GM12875 (cell line): ENCODE results near the gene ZNF74.
"Not testable (repeated sequence)": the region's sequence is repeated elsewhere in the genome, so short reads cannot be mapped to it uniquely, and the experiment has no call there.

ENCODE experiments used
- H3K4me3 ChIP-seq: one replicate; pipeline ENCODE4 v1.5.1; 2011; ENCODE audit warnings: low read depth, low read length, control low read depth
- TF ChIP-seq, protein P1 (sequence below): IDR thresholded peaks from 2 replicates; pipeline ENCODE4 v1.5.1; 2011; ENCODE audit warnings: low read depth, mild to moderate bottlenecking, control low read depth, inconsistent platforms, low read length, moderate library complexity, borderline replicate concordance; ENCODE audit not compliant: insufficient read depth

Gene ZNF74

GRCh38 chr22:20371687-20372086 lies 22.3 kb upstream of the ZNF74 start:
- not testable (repeated sequence) for H3K4me3 ChIP-seq

- not testable (repeated sequence) for H3K4me3 ChIP-seq
Observed at GRCh38 chr22:20372406-20372854, 21.5 kb upstream of the ZNF74 start.

- H3K4me3 ChIP-seq, result not testable (repeated sequence)
Observed at GRCh38 chr22:20373195-20373706, 20.7 kb upstream of the ZNF74 start.

- not testable (repeated sequence) for H3K4me3 ChIP-seq
Observed at GRCh38 chr22:20374130-20374529, 19.8 kb upstream of the ZNF74 start.

DNA sequence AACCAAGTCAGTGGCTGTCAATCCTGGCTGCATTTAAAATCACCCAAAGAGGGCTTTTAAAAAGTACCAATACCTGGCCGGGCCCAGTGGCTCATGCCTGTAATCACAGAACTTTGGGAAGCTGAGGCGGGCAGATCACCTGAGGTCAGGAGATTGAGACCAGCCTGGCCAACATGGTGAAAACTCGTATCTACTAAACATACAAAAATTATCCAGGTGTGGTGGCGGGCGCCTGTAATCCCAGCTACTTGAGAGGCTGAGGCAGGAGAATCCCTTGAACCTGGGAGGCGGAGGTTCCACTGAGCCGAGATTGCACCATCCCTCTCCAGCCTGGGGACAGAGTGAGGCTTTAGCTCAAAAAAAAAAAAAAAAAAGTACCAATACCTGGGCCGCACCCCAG lies 17.7 kb upstream of the ZNF74 start:
- not testable (repeated sequence) for H3K4me3 ChIP-seq

GRCh38 chr22:20376983-20377382 lies 17.0 kb upstream of the ZNF74 start:
- not testable (repeated sequence) for H3K4me3 ChIP-seq

GRCh38 chr22:20378110-20378509 lies 15.8 kb upstream of the ZNF74 start:
- H3K4me3 ChIP-seq, result no peak overlapping the region
- TF ChIP-seq, protein P1, sequence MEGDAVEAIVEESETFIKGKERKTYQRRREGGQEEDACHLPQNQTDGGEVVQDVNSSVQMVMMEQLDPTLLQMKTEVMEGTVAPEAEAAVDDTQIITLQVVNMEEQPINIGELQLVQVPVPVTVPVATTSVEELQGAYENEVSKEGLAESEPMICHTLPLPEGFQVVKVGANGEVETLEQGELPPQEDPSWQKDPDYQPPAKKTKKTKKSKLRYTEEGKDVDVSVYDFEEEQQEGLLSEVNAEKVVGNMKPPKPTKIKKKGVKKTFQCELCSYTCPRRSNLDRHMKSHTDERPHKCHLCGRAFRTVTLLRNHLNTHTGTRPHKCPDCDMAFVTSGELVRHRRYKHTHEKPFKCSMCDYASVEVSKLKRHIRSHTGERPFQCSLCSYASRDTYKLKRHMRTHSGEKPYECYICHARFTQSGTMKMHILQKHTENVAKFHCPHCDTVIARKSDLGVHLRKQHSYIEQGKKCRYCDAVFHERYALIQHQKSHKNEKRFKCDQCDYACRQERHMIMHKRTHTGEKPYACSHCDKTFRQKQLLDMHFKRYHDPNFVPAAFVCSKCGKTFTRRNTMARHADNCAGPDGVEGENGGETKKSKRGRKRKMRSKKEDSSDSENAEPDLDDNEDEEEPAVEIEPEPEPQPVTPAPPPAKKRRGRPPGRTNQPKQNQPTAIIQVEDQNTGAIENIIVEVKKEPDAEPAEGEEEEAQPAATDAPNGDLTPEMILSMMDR, result no peak

DNA sequence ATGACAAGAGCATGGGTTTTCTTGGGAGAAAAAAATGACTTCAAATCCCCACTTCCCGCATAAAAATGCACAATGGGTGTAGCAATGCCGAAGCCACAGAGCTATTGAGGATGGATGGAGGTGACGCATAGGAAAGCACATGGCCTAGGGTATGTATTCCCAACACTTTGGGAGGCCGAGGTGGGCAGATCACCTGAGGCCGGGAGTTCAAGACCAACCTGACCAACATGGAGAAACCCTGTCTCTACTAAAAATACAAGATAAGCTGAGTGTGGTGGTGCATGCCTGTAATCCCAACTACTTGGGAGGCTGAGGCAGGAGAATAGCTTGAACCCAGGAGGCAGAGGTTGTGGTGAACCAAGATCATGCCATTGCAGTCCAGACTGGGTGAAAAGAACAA lies 15.3 kb upstream of the ZNF74 start:
- not testable (repeated sequence) for H3K4me3 ChIP-seq

DNA sequence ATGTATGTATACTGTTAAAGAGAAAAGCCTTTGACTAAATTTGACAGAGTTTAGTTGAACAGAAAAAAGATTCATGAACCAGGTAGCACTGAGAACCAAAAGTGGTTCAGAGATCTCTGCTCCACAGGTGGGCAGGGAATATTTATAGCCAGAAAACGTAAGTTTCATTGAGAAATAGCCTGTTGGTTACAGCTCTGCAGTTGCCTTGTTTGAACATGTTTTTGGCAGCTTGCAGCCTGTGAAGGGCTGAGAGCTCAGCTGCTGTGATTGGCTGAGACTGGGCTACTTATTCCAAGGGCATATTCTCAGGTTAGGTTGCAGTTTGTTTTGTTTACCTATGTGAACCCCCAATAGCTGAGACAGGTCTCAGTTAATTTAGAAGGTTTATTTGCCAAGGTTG lies 13.5 kb upstream of the ZNF74 start:
- no peak overlapping the region for H3K4me3 ChIP-seq
- TF ChIP-seq, protein P1, result no peak

DNA sequence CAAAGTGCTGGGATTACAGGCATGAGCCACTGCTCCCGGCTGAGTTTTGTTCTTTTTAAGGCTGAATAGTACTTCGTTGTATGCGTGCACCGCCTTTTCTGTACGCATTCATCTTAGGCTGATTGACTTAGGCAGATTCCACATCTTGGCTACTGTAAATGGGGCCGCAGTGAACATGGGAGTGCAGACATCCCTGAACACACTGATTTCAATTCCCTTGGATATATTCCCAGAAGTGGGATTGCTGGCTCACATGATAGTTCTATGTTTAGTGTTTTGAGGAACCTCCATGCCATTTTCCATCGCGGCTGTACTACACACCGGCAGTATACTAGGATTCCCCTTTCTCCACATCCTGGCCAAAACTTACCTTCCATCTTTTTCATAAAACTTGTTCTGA lies 10.4 kb upstream of the ZNF74 start:
- H3K4me3 ChIP-seq, result no peak overlapping the region
- TF ChIP-seq, protein P1, result no peak

DNA sequence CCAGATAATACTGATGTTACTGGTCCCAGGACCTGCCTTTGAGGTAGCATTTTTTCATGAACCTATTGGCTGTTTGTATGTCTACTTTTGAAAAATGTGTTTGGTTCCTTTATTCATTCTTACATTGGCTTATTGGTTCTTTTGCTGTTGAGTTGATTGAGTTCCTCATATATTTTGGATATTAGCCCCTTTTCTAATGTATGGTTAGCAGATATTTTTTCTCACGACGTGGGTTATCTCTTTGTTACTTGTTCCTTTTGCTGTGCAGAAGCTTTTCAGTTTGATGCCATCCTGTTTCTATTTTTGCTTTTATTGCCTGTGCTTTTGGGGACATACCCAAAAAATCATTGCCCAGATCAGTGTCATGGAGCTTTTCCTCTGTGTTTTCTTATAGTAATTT lies 9.8 kb upstream of the ZNF74 start:
- no peak overlapping the region for H3K4me3 ChIP-seq
- TF ChIP-seq, protein P1, result no peak
